WTC11 (cell line): ENCODE data around the gene COX6B1. TPM values are rescaled to one million over a fixed set of nuclear protein-coding genes. Genes with fewer than 3 reads are reported as not detected.

Experiments used
- ATAC-seq: fragments of 200-7000 bp; cut with Tn5 transposase; 2 replicates; pipeline ENCODE4 v1.10.0; 2021; ENCODE audit warnings: mild to moderate bottlenecking, moderate library complexity
- CTCF ChIA-PET: fragments of 300-600 bp; sonication (Branson Sonifier 250); formaldehyde crosslinking; loops from one replicate; lab custom pipeline; 2021; ENCODE audit warnings: antibody characterized with exemption; lab: Charles Lee
- POLR2A ChIA-PET: fragments of 350-600 bp; sonication (Branson Sonifier 250); formaldehyde crosslinking; loops from one replicate; lab custom pipeline; 2021; ENCODE audit warnings: antibody characterized with exemption; lab: Charles Lee
- DNase-seq: peaks from one replicate; pipeline ENCODE4 v3.0.0; 2021; ENCODE audit warnings: low spot score
- H3K27ac Mint-ChIP-seq: 2 replicates; pipeline ENCODE4 v1.8.0; 2021; ENCODE audit warnings: mixed read lengths
- H3K27me3 Mint-ChIP-seq: 2 replicates; pipeline ENCODE4 v1.8.0; 2021; ENCODE audit warnings: low read depth, mild to moderate bottlenecking, moderate library complexity, mixed read lengths
- H3K36me3 Mint-ChIP-seq: 2 replicates; pipeline ENCODE4 v1.8.0; 2021; ENCODE audit warnings: mixed read lengths
- H3K4me1 Mint-ChIP-seq: 2 replicates; pipeline ENCODE4 v1.8.0; 2022; ENCODE audit warnings: mixed read lengths
- H3K4me3 Mint-ChIP-seq: 2 replicates; pipeline ENCODE4 v1.8.0; 2021; ENCODE audit warnings: mild to moderate bottlenecking, moderate library complexity, mixed read lengths
- H3K9me3 Mint-ChIP-seq: 2 replicates; pipeline ENCODE4 v1.8.0; 2021; ENCODE audit warnings: mixed read lengths
- ARID4B ChIP-seq: sonication (generic); formaldehyde crosslinking; IDR thresholded peaks from 2 replicates; pipeline ENCODE4 v1.8.0; 2023; ENCODE audit warnings: missing genetic modification reagents, mild to moderate bottlenecking, borderline replicate concordance
- ATF2 ChIP-seq: sonication (generic); formaldehyde crosslinking; IDR thresholded peaks from 2 replicates; pipeline ENCODE4 v1.8.1; 2022; ENCODE audit warnings: low read depth, missing genetic modification reagents, borderline replicate concordance
- E2F1 ChIP-seq: sonication (generic); formaldehyde crosslinking; IDR thresholded peaks from 2 replicates; pipeline ENCODE4 v1.8.0; 2022; ENCODE audit warnings: mild to moderate bottlenecking, missing genetic modification reagents
- GABPB1 ChIP-seq: sonication (generic); formaldehyde crosslinking; IDR thresholded peaks from 2 replicates; pipeline ENCODE4 v1.8.1; 2023; ENCODE audit warnings: mild to moderate bottlenecking, missing genetic modification reagents
- HMGXB4 ChIP-seq: sonication (generic); formaldehyde crosslinking; IDR thresholded peaks from 2 replicates; pipeline ENCODE4 v1.8.1; 2023; ENCODE audit warnings: mild to moderate bottlenecking, moderate library complexity, missing genetic modification reagents
- NFYB ChIP-seq: sonication (generic); formaldehyde crosslinking; conservative IDR thresholded peaks from 2 replicates; pipeline ENCODE4 v1.8.0; 2022; ENCODE audit warnings: low read depth, missing genetic modification reagents
- OVOL2 ChIP-seq: fragments of 250-450 bp; sonication (Bioruptor Pico); IDR thresholded peaks from 2 replicates; pipeline ENCODE4 v1.9.0; 2021; ENCODE audit warnings: mild to moderate bottlenecking, borderline replicate concordance
- PRDM15 ChIP-seq: sonication (generic); formaldehyde crosslinking; IDR thresholded peaks from 2 replicates; pipeline ENCODE4 v1.8.0; 2022; ENCODE audit warnings: missing genetic modification reagents
- PRRX2 ChIP-seq: fragments of 250-450 bp; sonication (Bioruptor Pico); IDR thresholded peaks from 2 replicates; pipeline ENCODE4 v1.8.0; 2021; ENCODE audit warnings: mild to moderate bottlenecking
- RORB ChIP-seq: fragments of 250-450 bp; sonication (Bioruptor Pico); IDR thresholded peaks from 2 replicates; pipeline ENCODE4 v1.9.0; 2021; ENCODE audit warnings: mild to moderate bottlenecking
- SMAD3 ChIP-seq: sonication (generic); formaldehyde crosslinking; IDR thresholded peaks from 2 replicates; pipeline ENCODE4 v1.8.0; 2022; ENCODE audit warnings: missing genetic modification reagents, mild to moderate bottlenecking, borderline replicate concordance
- STAT6 ChIP-seq: sonication (generic); formaldehyde crosslinking; conservative IDR thresholded peaks from 2 replicates; pipeline ENCODE4 v1.8.1; 2023; ENCODE audit warnings: mild to moderate bottlenecking, low read depth, missing genetic modification reagents, moderate library complexity
- TEAD1 ChIP-seq: sonication (generic); formaldehyde crosslinking; IDR thresholded peaks from 2 replicates; pipeline ENCODE4 v1.8.0; 2022; ENCODE audit warnings: mild to moderate bottlenecking, missing genetic modification reagents
- TP53 ChIP-seq: sonication (generic); formaldehyde crosslinking; IDR thresholded peaks from 2 replicates; pipeline ENCODE4 v1.8.1; 2023; ENCODE audit warnings: mild to moderate bottlenecking, missing genetic modification reagents
- ZBTB43 ChIP-seq: sonication (generic); formaldehyde crosslinking; IDR thresholded peaks from 2 replicates; pipeline ENCODE4 v1.8.1; 2023; ENCODE audit warnings: mild to moderate bottlenecking, missing genetic modification reagents
- ZMAT4 ChIP-seq: fragments of 250-450 bp; sonication (Bioruptor Pico); IDR thresholded peaks from 2 replicates; pipeline ENCODE4 v1.9.0; 2021; ENCODE audit warnings: mild to moderate bottlenecking
- total RNA-seq: library from RNA; stranded (reverse); gene quantifications from 3 replicates; pipeline ENCODE4 v1.2.3, GENCODE V29; 2021

The COX6B1 gene
- total RNA-seq, 1 experiment from 2014 or later, result 536 TPM

- H3K27ac Mint-ChIP-seq, result no peak overlapping the region
- H3K27me3 Mint-ChIP-seq, result peaks cover 44% of the 10 kb centered on the region
- H3K36me3 Mint-ChIP-seq, result no peaks in the 10 kb centered on the region
- ATAC-seq (no peak; the same call in 1 of the 2 replicates), DNase-seq (peak; percentile 45)
- CTCF ChIA-PET, result interaction anchor here (1.0 to 2.8 kb wide), 9 partner anchors 9 to 154 kb away, joined by 3 to 16 read pairs (median 8); partner anchors contain the start of gene COX6B1
- peak overlapping the region; percentile 85; the same call in 1 of the 2 replicates for H3K4me3 Mint-ChIP-seq
- TF ChIP-seq TEAD1 (CRISPR knock-in tag), result no peak
- TF ChIP-seq NFYB, result peak; percentile 64
- POLR2A ChIA-PET, result interaction anchor here (1.3 to 3.1 kb wide), 3 partner anchors 10 to 146 kb away, joined by 4 to 14 read pairs (median 4); no protein-coding TSS in a partner anchor
- H3K4me1 Mint-ChIP-seq, result no peaks in the 10 kb centered on the region; the same call in 1 of the 2 replicates
- H3K9me3 Mint-ChIP-seq, result peaks cover 5% of the 10 kb centered on the region
Observed at GRCh38 chr19:35703343-35703742, 55.2 kb downstream of the COX6B1 start.

GRCh38 chr19:35704218-35704617, 56.1 kb downstream of the COX6B1 start, which contains the start of gene ZBTB32:
Gene ZBTB32, plus strand, starts transcription at chr19:35704558. Its CDS starts 10,069 bp downstream, at chr19:35714627.
- peak; percentile 54 for ATAC-seq
- POLR2A ChIA-PET, result interaction anchor here (3.1 kb wide), 1 partner anchor 9 kb away, joined by 14 read pairs; no protein-coding TSS in a partner anchor
- DNase-seq, result peak; percentile 83
- Mint-ChIP-seq H3K27me3 (peaks cover 46% of the 10 kb centered on the region), H3K27ac (no peak within 1 kb of the TSS), H3K4me1 (no peaks in the 10 kb centered on the region; the same call in 1 of the 2 replicates), H3K9me3 (peaks cover 5% of the 10 kb centered on the region), H3K4me3 (no peak within 1 kb of the TSS), H3K36me3 (no peaks in the 10 kb centered on the region)
- CTCF ChIA-PET, result interaction anchor here (1.2 to 2.8 kb wide), 3 partner anchors 10 to 146 kb away, joined by 4 to 16 read pairs (median 15); no protein-coding TSS in a partner anchor
- TF ChIP-seq PRDM15 (CRISPR knock-in tag) (peak; percentile 75), ZBTB43 (peak; percentile 94), HMGXB4 (CRISPR knock-in tag) (peak; percentile 71; the same call in 1 of the 2 replicates), OVOL2 (CRISPR knock-in tag) (no peak), E2F1 (CRISPR knock-in tag) (peak; percentile 92), STAT6 (no peak), ARID4B (CRISPR knock-in tag) (peak; percentile 99), ZMAT4 (CRISPR knock-in tag) (no peak), PRRX2 (no peak), TP53 (peak; percentile 89; the same call in 1 of the 2 replicates), GABPB1 (CRISPR knock-in tag) (no peak), RORB (CRISPR knock-in tag) (no peak), SMAD3 (CRISPR knock-in tag) (peak; percentile 93), ATF2 (CRISPR knock-in tag) (peak; percentile 90; the same call in 1 of the 2 replicates)
